Stimulated activated CD4-positive, alpha-beta T cell treated with anti-CD3 and anti-CD28 coated beads, Interleukin-12 subunit alpha, Interleukin-12 subunit beta, amount 100 ng/mL, for 24 hours (primary cell): ENCODE data around the gene CDCP2.

Experiments used
- DNase-seq, 2 experiments: peaks; one replicate each; pipeline ENCODE4 v3.0.0-alpha.2; 2020; ENCODE audit warnings: low read depth in 2 of 2

Gene CDCP2

DNA sequence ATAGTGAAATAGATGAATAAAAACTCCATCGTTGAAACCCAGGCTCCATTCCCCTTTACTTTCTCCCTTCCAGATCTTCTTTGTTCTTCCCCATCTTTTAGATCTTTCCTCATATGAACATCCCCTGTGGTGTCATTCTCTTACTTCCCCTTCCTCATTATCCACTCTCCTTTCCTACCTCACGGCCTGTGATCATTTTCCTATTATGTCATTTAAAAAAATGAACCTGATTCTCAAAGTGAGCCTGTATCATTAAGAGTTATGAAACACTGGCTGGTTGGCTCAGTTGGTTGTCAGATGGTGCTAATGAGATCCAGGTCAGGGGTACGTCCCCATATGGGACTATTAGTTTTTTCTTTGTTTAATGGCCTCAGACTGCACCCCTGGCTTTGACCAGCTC lies 61.1 kb downstream of the CDCP2 start:
- DNase-seq = no peak

DNA sequence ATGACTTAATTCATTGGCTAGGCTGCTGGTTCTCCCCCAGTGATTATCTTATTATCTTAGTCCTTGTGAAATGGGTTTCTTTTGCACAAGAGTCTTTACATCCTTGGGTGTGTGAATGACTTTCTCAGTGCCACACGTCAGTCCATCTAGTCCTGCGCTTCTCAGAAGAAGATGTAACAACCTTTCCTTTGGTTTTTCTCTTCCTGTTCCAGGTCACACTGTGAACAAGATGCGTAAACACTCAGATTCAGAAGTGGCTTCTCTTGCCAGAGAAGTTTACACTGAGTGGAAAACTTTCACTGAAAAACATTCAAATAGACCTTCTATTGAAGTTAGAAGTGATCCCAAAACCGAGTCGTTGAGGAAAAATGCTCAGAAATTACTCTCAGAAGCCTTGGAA lies 64.4 kb downstream of the CDCP2 start:
- no peak for DNase-seq

DNA sequence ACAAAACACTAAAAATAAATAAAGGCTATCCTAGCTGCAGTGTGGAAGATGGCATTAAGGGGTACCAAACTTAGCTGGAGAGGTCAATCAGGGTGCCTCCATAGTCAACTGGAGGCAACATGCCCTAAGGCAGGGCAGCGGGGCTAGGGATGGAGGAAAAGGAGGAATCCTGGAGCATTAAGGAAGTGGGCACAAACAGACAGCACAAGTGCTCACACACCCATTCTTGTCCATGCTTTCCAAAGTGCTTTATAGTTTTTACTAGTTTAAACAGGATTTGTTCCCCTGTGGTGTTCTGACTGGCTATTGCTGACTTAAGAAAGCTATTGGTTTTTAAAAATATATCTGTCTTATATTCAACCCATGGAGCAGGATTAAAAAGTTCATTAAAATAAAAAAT lies 66.0 kb downstream of the CDCP2 start:
- DNase-seq = no peak

DNA sequence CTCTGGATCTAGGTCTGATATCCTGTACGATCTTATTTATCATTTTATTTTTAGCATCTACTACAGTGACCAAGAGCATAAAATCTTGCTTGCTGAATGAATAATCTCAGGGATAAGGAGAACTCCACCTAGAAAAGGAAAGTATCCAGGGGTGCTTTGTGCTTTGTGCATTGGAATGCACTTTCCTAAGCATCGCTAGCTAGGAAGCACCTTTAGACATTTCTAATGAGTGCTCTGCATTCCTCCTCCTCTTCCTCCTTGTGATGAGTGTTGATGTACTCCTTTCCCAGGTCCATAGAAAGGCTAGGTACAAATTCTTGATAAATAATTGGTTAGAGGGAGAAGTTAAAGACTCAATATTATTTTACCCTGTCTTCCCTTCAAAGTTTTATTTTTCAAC lies 68.0 kb downstream of the CDCP2 start:
- DNase-seq = no peak
